NT2/D1 (cell line): ENCODE results near the gene CEP76.
"Not testable (repeated sequence)": the region's sequence is repeated elsewhere in the genome, so short reads cannot be mapped to it uniquely, and the experiment has no call there.

Experiments used
- SUZ12 ChIP-seq: IDR thresholded peaks from 2 replicates; pipeline ENCODE4 v1.6.1; 2011; ENCODE audit not compliant: insufficient read length, insufficient read depth; ENCODE audit errors: extremely low read depth
- ZNF274 ChIP-seq: IDR thresholded peaks from 2 replicates; pipeline ENCODE4 v1.6.1; 2011; ENCODE audit warnings: mild to moderate bottlenecking, low read depth, low read length

DNA sequence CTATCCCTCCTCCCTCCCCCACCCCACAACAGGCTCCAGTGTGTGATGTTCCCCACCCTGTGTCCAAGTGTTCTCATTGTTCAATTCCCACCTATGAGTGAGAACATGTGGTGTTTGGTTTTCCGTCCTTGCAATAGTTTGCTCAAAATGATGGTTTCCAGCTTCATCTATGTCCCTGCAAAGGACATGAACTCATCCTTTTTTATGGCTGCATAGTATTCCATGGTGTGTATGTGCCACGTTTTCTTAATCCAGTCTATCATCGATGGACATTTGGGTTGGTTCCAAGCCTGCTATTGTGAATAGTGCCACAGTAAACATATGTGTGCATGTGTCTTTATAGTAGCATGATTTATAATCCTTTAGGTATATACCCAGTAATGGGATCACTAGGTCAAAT is 75.3 kb downstream of the CEP76 start:
- not testable (repeated sequence) for TF ChIP-seq ZNF274, SUZ12
